ENCODE results near the gene MYO7A.

Gene MYO7A

DNA sequence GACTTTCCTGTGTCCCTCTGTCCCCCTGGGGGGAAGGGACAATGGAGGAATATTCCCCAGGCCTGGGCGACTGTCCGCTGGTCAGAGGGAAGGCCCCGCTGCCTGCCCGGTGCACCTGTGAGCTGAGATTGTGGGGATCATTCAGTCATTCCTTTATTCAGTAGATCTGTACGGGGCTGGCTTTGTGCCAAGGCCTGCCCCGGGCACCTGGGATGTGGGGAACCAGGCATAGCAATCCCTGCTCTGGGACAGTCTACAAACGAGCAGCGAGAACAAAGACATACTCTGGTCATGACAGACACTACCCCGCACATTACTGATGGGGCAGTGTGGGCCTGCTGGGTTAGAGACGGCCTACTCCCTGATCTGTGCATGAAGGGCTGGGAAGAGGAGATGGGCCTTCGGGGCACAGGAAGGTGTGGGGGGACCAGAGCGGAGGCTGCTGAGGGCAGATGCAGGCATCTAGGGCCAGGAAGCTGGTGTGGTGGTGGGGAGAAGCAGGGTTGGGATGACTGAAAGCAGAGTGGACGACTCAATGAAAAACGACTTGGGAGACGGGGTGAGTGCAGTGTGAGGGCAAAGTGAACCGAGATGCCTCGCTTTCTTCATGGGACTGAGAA, 1.8 kb upstream of the MYO7A start:
- Histone ChIP-seq H3K4me1 (ENCODE audit: control insufficient read depth, insufficient read depth, low read depth, low read length) (peaks cover 27% of the 10 kb centered on the region), H2BK15ac (ENCODE audit: low read depth, poor library complexity, severe bottlenecking) (no peak overlapping the region), H2BK12ac (ENCODE audit: low read length in 2 of 2) (no peak overlapping the region), H3K4me3 (ENCODE audit: insufficient read depth in 1 of 2, low read depth in 1 of 2, low read length in 2 of 2) (peak overlapping the region in 1 of 2 experiments; percentile 15), H3K18ac (ENCODE audit: low read depth in 1 of 2, low read length in 2 of 2) (no peak overlapping the region), H3K23ac (ENCODE audit: low read length in 2 of 2) (no peak overlapping the region), H3K27me3 (ENCODE audit: control insufficient read depth in 1 of 2, insufficient read depth in 1 of 2, low read length in 2 of 2) (no peaks in the 10 kb centered on the region), H4K8ac (ENCODE audit: low read length) (no peak overlapping the region), H4K91ac (ENCODE audit: low read length) (no peak overlapping the region), H3K4me2 (ENCODE audit: low read length, poor library complexity, severe bottlenecking) (no peak overlapping the region), H3K27ac (ENCODE audit: low read length, poor library complexity, severe bottlenecking) (no peak overlapping the region), H3K79me1 (replicated peaks; ENCODE audit: low read length, poor library complexity, severe bottlenecking) (no peaks in the 10 kb centered on the region), H3K9me3 (ENCODE audit: control insufficient read depth, low read length) (no peaks in the 10 kb centered on the region), H2BK5ac (ENCODE audit: low read depth, low read length, poor library complexity, severe bottlenecking) (no peak overlapping the region), H2BK120ac (ENCODE audit: low read depth, low read length) (no peak overlapping the region), H2AK5ac (ENCODE audit: low read length, severe bottlenecking) (no peak overlapping the region), H3K36me3 (ENCODE audit: control insufficient read depth in 1 of 2, insufficient read depth in 2 of 2, low read depth in 1 of 2, low read length in 2 of 2) (peaks cover 32 to 39% of the 10 kb centered on the region in 2 experiments), H3K4ac (ENCODE audit: low read depth in 1 of 2, low read length in 2 of 2) (no peak overlapping the region), H3K9ac (ENCODE audit: low read length) (no peak overlapping the region), H2AFZ (ENCODE audit: low read depth, low read length) (no peak overlapping the region), H3K14ac (ENCODE audit: low read length in 2 of 2) (no peak overlapping the region)
- WGBS = 83% methylated on average over 17 of the region's 17 CpGs
- DNase-seq = no peak

DNA sequence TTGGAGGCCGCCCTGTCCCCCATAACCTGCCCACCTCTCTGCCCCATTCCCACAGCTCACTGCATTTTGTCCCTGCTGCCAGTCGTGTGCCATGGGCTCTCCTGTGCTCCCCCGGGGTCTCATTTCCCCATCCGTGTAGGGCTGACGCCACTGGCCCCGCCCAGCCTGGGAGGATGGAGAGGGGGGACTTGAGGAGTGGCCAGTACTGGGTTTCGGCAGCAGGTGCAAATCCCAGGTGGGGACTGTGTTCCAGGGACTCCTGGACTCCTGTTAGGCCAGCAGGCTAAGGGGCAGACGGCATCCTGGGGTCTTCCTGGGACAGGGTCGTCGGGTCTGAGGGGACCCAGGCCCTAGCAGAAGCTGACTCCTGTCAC, 1.2 kb upstream of the MYO7A start:
- Histone ChIP-seq H4K8ac (ENCODE audit: low read length) (no peak overlapping the region), H3K36me3 (ENCODE audit: control insufficient read depth in 1 of 2, insufficient read depth in 2 of 2, low read depth in 1 of 2, low read length in 2 of 2) (peaks cover 26 to 33% of the 10 kb centered on the region in 2 experiments)

DNA sequence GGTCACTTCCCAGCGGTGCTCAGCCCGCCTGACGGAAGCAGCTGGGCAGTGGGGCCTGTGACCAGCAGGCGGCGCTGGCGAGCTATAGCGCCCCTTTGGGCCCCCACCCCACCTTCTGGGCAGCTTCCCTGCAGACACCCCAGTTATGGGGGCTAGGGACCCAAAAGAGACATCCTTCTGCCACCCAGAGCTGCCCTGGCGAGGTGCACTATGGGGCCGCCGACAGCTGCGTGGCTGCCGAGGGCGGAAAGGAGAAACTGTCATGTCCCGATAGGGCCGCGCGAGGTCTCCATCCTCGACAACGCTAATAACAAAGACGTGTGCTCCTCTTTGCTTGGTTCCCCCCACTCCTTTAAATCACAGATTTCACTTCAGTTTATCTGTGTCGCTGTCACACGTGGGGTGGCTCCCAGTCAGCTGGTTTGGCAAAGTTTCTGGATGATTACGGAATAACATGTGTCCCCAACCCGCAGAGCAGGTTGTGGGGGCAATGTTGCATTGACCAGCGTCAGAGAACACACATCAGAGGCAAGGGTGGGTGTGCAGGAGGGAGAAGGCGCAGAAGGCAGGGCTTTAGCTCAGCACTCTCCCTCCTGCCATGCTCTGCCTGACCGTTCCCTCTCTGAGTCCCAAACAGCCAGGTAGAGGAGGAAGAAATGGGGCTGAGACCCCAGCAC, 673 bp upstream of the MYO7A start:
- WGBS = 1% methylated on average over 26 of the region's 27 CpGs
- H3K36me3 ChIP-seq (ENCODE audit: control insufficient read depth in 1 of 2, insufficient read depth in 2 of 2, low read depth in 1 of 2, low read length in 2 of 2) = peaks cover 22 to 29% of the 10 kb centered on the region in 2 experiments
- H3K79me1 ChIP-seq (replicated peaks; ENCODE audit: low read length, poor library complexity, severe bottlenecking) = no peaks in the 10 kb centered on the region
- no peaks in the 10 kb centered on the region for H3K9me3 ChIP-seq (ENCODE audit: control insufficient read depth, low read length)
- no peaks in the 10 kb centered on the region for H3K27me3 ChIP-seq (ENCODE audit: control insufficient read depth in 1 of 2, insufficient read depth in 1 of 2, low read length in 2 of 2)
- H3K4me1 ChIP-seq (ENCODE audit: control insufficient read depth, insufficient read depth, low read depth, low read length) = peaks cover 27% of the 10 kb centered on the region
- no peak overlapping the region for H3K4ac ChIP-seq (ENCODE audit: low read depth in 1 of 2, low read length in 2 of 2)
- peak overlapping the region; percentile 2 for H4K91ac ChIP-seq (ENCODE audit: low read length)
- H3K27ac ChIP-seq (ENCODE audit: low read length, poor library complexity, severe bottlenecking) = no peak overlapping the region
- H3K23ac ChIP-seq (ENCODE audit: low read length in 2 of 2) = no peak overlapping the region
- peak overlapping the region; percentile 79 for H3K4me2 ChIP-seq (ENCODE audit: low read length, poor library complexity, severe bottlenecking)
- peak overlapping the region; percentile 35 for H4K8ac ChIP-seq (ENCODE audit: low read length)
- peak overlapping the region; percentile 37 to 79 for H3K4me3 ChIP-seq (ENCODE audit: insufficient read depth in 1 of 2, low read depth in 1 of 2, low read length in 2 of 2)
- peak overlapping the region; percentile 27 for H2BK120ac ChIP-seq (ENCODE audit: low read depth, low read length)
- no peak overlapping the region for H3K14ac ChIP-seq (ENCODE audit: low read length in 2 of 2)
- DNase-seq = peak; percentile 69
- no peak overlapping the region for H2BK5ac ChIP-seq (ENCODE audit: low read depth, low read length, poor library complexity, severe bottlenecking)
- peak overlapping the region; percentile 72 for H3K9ac ChIP-seq (ENCODE audit: low read length)
- peak overlapping the region; percentile 68 for H2AFZ ChIP-seq (ENCODE audit: low read depth, low read length)
- H2BK15ac ChIP-seq (ENCODE audit: low read depth, poor library complexity, severe bottlenecking) = no peak overlapping the region
- no peak overlapping the region for H2AK5ac ChIP-seq (ENCODE audit: low read length, severe bottlenecking)
- no peak overlapping the region for H2BK12ac ChIP-seq (ENCODE audit: low read length in 2 of 2)
- H3K18ac ChIP-seq (ENCODE audit: low read depth in 1 of 2, low read length in 2 of 2) = peak overlapping the region in 1 of 2 experiments; percentile 0

More for the DNA sequence above, 1.2 kb upstream of the MYO7A start:
- Histone ChIP-seq H3K23ac (ENCODE audit: low read length in 2 of 2) (no peak overlapping the region), H2AFZ (ENCODE audit: low read depth, low read length) (no peak overlapping the region), H3K79me1 (replicated peaks; ENCODE audit: low read length, poor library complexity, severe bottlenecking) (no peaks in the 10 kb centered on the region), H2BK12ac (ENCODE audit: low read length in 2 of 2) (peak overlapping the region in 1 of 2 experiments; percentile 48), H4K91ac (ENCODE audit: low read length) (no peak overlapping the region), H3K27me3 (ENCODE audit: control insufficient read depth in 1 of 2, insufficient read depth in 1 of 2, low read length in 2 of 2) (no peaks in the 10 kb centered on the region), H3K9me3 (ENCODE audit: control insufficient read depth, low read length) (no peaks in the 10 kb centered on the region), H3K9ac (ENCODE audit: low read length) (peak overlapping the region; percentile 72), H2BK5ac (ENCODE audit: low read depth, low read length, poor library complexity, severe bottlenecking) (no peak overlapping the region), H3K18ac (ENCODE audit: low read depth in 1 of 2, low read length in 2 of 2) (no peak overlapping the region), H3K4ac (ENCODE audit: low read depth in 1 of 2, low read length in 2 of 2) (no peak overlapping the region), H2AK5ac (ENCODE audit: low read length, severe bottlenecking) (no peak overlapping the region), H3K14ac (ENCODE audit: low read length in 2 of 2) (peak overlapping the region in 1 of 2 experiments; percentile 51), H3K4me2 (ENCODE audit: low read length, poor library complexity, severe bottlenecking) (peak overlapping the region; percentile 79), H2BK15ac (ENCODE audit: low read depth, poor library complexity, severe bottlenecking) (no peak overlapping the region), H3K4me3 (ENCODE audit: insufficient read depth in 1 of 2, low read depth in 1 of 2, low read length in 2 of 2) (peak overlapping the region; percentile 15 to 79), H3K4me1 (ENCODE audit: control insufficient read depth, insufficient read depth, low read depth, low read length) (peaks cover 27% of the 10 kb centered on the region), H2BK120ac (ENCODE audit: low read depth, low read length) (no peak overlapping the region), H3K27ac (ENCODE audit: low read length, poor library complexity, severe bottlenecking) (no peak overlapping the region)
- WGBS = 16% methylated on average over 10 of the region's 10 CpGs
- no peak for DNase-seq

DNA sequence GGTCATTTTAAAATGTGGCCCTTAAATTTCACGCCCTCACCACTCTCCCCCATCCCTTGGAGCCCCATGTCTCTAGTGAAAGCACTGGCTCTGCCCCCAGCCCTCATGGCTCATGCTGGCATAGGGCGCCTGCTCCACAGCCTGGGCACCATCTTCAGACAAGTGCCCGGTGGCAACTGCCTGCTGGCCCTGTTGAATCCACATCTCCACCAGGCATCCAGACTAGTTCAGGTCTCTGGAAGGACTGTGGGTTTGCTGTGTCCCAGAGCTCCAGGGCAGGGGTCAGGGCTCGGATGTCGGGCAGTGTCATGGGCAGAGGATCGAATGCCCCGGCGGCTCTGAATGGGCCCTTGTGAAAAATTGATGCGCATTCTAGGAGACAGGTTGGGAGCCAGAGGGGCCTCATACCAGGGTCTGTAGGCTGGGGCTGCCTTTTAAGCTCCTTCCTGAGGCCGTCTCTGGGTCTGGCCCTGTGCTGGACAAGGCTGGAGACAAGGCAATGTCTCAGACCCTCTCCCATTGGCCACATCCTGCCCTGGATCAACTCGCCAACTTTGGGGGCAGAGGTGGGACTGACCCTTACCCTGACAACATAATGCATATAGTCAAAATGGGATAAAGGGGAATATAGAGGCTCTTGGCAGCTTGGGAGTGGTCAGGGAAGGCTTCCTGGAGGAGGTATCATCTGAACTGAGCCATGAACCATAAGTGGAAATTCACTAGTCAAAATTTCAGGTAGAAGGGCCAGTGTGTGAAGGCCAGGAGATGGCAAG, 1.2 kb downstream of the MYO7A start:
- 90% methylated on average over 11 of the region's 11 CpGs for WGBS
- H3K36me3 ChIP-seq (ENCODE audit: control insufficient read depth in 1 of 2, insufficient read depth in 2 of 2, low read depth in 1 of 2, low read length in 2 of 2) = peaks cover 4 to 11% of the 10 kb centered on the region in 2 experiments
- H3K23ac ChIP-seq (ENCODE audit: low read length in 2 of 2) = no peak overlapping the region
- H3K4me2 ChIP-seq (ENCODE audit: low read length, poor library complexity, severe bottlenecking) = no peak overlapping the region
- H2BK12ac ChIP-seq (ENCODE audit: low read length in 2 of 2) = no peak overlapping the region
- no peak overlapping the region for H2BK5ac ChIP-seq (ENCODE audit: low read depth, low read length, poor library complexity, severe bottlenecking)
- H3K4ac ChIP-seq (ENCODE audit: low read depth in 1 of 2, low read length in 2 of 2) = no peak overlapping the region
- no peaks in the 10 kb centered on the region for H3K27me3 ChIP-seq (ENCODE audit: control insufficient read depth in 1 of 2, insufficient read depth in 1 of 2, low read length in 2 of 2)
- no peak overlapping the region for H2AFZ ChIP-seq (ENCODE audit: low read depth, low read length)
- H2BK120ac ChIP-seq (ENCODE audit: low read depth, low read length) = no peak overlapping the region
- no peak overlapping the region for H2BK15ac ChIP-seq (ENCODE audit: low read depth, poor library complexity, severe bottlenecking)
- no peak overlapping the region for H3K27ac ChIP-seq (ENCODE audit: low read length, poor library complexity, severe bottlenecking)
- H4K8ac ChIP-seq (ENCODE audit: low read length) = no peak overlapping the region
- no peak overlapping the region for H3K4me3 ChIP-seq (ENCODE audit: insufficient read depth in 1 of 2, low read depth in 1 of 2, low read length in 2 of 2)
- peaks cover 27% of the 10 kb centered on the region for H3K4me1 ChIP-seq (ENCODE audit: control insufficient read depth, insufficient read depth, low read depth, low read length)
- no peaks in the 10 kb centered on the region for H3K79me1 ChIP-seq (replicated peaks; ENCODE audit: low read length, poor library complexity, severe bottlenecking)
- H3K9ac ChIP-seq (ENCODE audit: low read length) = no peak overlapping the region
- H2AK5ac ChIP-seq (ENCODE audit: low read length, severe bottlenecking) = no peak overlapping the region
- H3K18ac ChIP-seq (ENCODE audit: low read depth in 1 of 2, low read length in 2 of 2) = no peak overlapping the region
- no peaks in the 10 kb centered on the region for H3K9me3 ChIP-seq (ENCODE audit: control insufficient read depth, low read length)
- DNase-seq = no peak
- H3K14ac ChIP-seq (ENCODE audit: low read length in 2 of 2) = no peak overlapping the region
- H4K91ac ChIP-seq (ENCODE audit: low read length) = no peak overlapping the region

Data from mesenchymal stem cell (in vitro differentiated cells and primary cell).